CD4-positive, alpha-beta T cell (primary cell): ENCODE measurements around the gene NPBWR2. TPM values are rescaled to one million over a fixed set of nuclear protein-coding genes. Genes with fewer than 3 reads are reported as not detected.

Experiments
- ATAC-seq: fragments of 200-7000 bp; cut with Tn5 transposase; one replicate; pipeline ENCODE4 v1.10.0; 2022; ENCODE audit warnings: mild to moderate bottlenecking; ENCODE audit not compliant: poor library complexity
- CTCF ChIA-PET: fragments of 350-600 bp; sonication (Branson Sonifier 250); formaldehyde crosslinking; loops from one replicate; lab custom pipeline; 2021; ENCODE audit warnings: antibody characterized with exemption, inconsistent platforms; lab: Charles Lee
- POLR2A ChIA-PET: fragments of 350-600 bp; sonication (Branson Sonifier 250); formaldehyde crosslinking; loops from one replicate; lab custom pipeline; 2021; ENCODE audit warnings: antibody characterized with exemption, inconsistent platforms; lab: Charles Lee
- DNase-seq, 14 experiments: peaks; one replicate each; pipeline ENCODE4 v3.0.0-alpha.2; 2013 to 2020; ENCODE audit warnings: mixed read lengths in 2 of 14
- H3K27ac ChIP-seq, 2 donors: one replicate each; pipeline versions ENCODE4 v1.5.1 to v1.7.0; 2013; ENCODE audit warnings: low read length in 2 of 2, low read depth in 1 of 2, mild to moderate bottlenecking in 1 of 2
- H3K27me3 ChIP-seq, 2 experiments: 1 replicate in 1 of 2; 2 replicates in 1 of 2; pipeline versions ENCODE4 v1.6.1 to v1.7.0; 2013; ENCODE audit warnings: low read length in 2 of 2, control low read depth in 1 of 2, mild to moderate bottlenecking in 1 of 2, moderate library complexity in 1 of 2; ENCODE audit not compliant: insufficient read depth in 2 of 2, control insufficient read depth in 1 of 2
- H3K36me3 ChIP-seq: one replicate; pipeline ENCODE4 v1.6.1; 2013; ENCODE audit warnings: low read length, control low read depth; ENCODE audit not compliant: insufficient read depth
- H3K4me1 ChIP-seq: one replicate; pipeline ENCODE4 v1.6.1; 2013; ENCODE audit warnings: low read length, control low read depth; ENCODE audit not compliant: insufficient read depth
- H3K4me3 ChIP-seq: one replicate; pipeline ENCODE4 v1.5.1; 2013; ENCODE audit warnings: mild to moderate bottlenecking, low read length, moderate library complexity
- H3K9me3 ChIP-seq, 2 experiments: 1 replicate in 1 of 2; 2 replicates in 1 of 2; pipeline versions ENCODE4 v1.6.1 to v1.7.0; 2013; ENCODE audit warnings: low read length in 2 of 2, mild to moderate bottlenecking in 2 of 2, control low read depth in 1 of 2, moderate library complexity in 1 of 2; ENCODE audit not compliant: control insufficient read depth in 1 of 2, insufficient read depth in 1 of 2
- H3K27ac Mint-ChIP-seq: one replicate; pipeline ENCODE4 v1.8.0; 2020; ENCODE audit warnings: mixed read lengths
- H3K27me3 Mint-ChIP-seq: one replicate; pipeline ENCODE4 v1.8.0; 2021; ENCODE audit warnings: mixed read lengths
- H3K36me3 Mint-ChIP-seq: one replicate; pipeline ENCODE4 v1.8.0; 2021; ENCODE audit warnings: low read depth, mixed read lengths
- H3K4me1 Mint-ChIP-seq: one replicate; pipeline ENCODE4 v1.8.0; 2021; ENCODE audit warnings: low read depth, mixed read lengths
- H3K4me3 Mint-ChIP-seq: one replicate; pipeline ENCODE4 v1.8.0; 2020; ENCODE audit warnings: mild to moderate bottlenecking, mixed read lengths
- H3K9me3 Mint-ChIP-seq: one replicate; pipeline ENCODE4 v1.8.0; 2020; ENCODE audit warnings: mixed read lengths
- CTCF ChIP-seq: fragments of 200-600 bp; IDR thresholded peaks from one replicate; pipeline ENCODE4 v1.8.0; 2022; ENCODE audit warnings: antibody characterized with exemption, mild to moderate bottlenecking
- intact Hi-C, 2 experiments: fragments of 100-400 bp; cut with DNase I in 1 of 2; cut with micrococcal nuclease in 1 of 2; formaldehyde crosslinking; loops; one replicate each; pipeline versions ENCODE4 v1.15.1 to v1.9.0; 2023 to 2025; cut with DNase I, micrococcal nuclease
- total RNA-seq, 174 experiments: library from RNA in 2 of 174; stranded (reverse) in 2 of 174; gene quantifications; one replicate each; pipeline ENCODE4 v1.2.3 and lab custom pipeline; 2021 to 2026

Gene NPBWR2
- total RNA-seq, 2 experiments from 2014 or later, result 0.38 to 0.47 TPM

DNA sequence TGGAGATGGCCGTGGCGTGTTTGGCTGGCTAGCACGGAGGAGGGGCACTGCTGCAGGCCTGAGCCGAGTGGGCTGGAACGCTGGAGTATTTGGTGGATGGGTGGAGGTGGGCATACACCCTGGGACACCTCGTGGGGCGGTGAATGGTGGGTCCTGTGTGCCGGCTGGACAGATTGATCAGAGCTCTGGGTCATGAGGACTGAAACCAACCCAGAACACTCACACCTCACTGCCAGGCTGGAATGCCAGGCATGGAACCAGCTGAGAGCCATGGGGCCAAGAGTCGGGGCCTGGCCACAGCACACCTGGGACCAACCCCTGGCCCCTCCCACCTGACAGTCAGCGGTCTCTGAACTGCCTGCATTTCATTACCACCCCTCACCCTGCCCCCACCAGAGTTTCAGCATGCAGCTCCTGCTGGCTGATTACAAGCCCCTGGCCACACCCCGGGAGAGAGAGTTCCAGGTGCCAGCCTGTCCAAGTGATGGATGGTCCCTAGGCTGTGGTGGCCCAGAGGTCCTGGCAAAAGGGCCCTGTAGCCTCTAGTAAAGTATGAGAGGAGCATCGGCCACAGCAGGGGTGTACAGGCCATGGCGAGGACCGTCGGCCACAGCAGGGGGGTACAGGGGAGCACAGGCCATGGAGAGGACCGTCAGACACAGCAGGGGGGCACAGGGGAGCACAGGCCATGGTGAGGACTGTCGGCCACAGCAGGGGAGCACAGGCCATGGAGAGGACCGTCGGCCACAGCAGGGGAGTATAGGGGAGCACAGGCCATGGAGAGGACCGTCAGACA is 3.3 kb downstream of the NPBWR2 start:
- no peak overlapping the region for H3K4me3 Mint-ChIP-seq
- intact Hi-C loops, result no loop called here
- ChIA-PET POLR2A (no interaction called here), CTCF (no interaction called here)
- H3K27ac ChIP-seq, result no peak overlapping the region
- H3K27me3 Mint-ChIP-seq, result peaks cover 26% of the 10 kb centered on the region
- DNase-seq (no peak), ATAC-seq (no peak)
- H3K36me3 ChIP-seq, result no peaks in the 10 kb centered on the region
- peaks cover 23 to 24% of the 10 kb centered on the region in 2 experiments for H3K27me3 ChIP-seq
- peaks cover 5% of the 10 kb centered on the region for H3K36me3 Mint-ChIP-seq
- no peak overlapping the region for H3K27ac Mint-ChIP-seq
- H3K9me3 ChIP-seq, result no peaks in the 10 kb centered on the region
- no peak for TF ChIP-seq CTCF
- no peak overlapping the region for H3K4me3 ChIP-seq
- H3K4me1 Mint-ChIP-seq, result peaks cover 24% of the 10 kb centered on the region
- H3K9me3 Mint-ChIP-seq, result no peaks in the 10 kb centered on the region
- peaks cover 27% of the 10 kb centered on the region for H3K4me1 ChIP-seq

DNA sequence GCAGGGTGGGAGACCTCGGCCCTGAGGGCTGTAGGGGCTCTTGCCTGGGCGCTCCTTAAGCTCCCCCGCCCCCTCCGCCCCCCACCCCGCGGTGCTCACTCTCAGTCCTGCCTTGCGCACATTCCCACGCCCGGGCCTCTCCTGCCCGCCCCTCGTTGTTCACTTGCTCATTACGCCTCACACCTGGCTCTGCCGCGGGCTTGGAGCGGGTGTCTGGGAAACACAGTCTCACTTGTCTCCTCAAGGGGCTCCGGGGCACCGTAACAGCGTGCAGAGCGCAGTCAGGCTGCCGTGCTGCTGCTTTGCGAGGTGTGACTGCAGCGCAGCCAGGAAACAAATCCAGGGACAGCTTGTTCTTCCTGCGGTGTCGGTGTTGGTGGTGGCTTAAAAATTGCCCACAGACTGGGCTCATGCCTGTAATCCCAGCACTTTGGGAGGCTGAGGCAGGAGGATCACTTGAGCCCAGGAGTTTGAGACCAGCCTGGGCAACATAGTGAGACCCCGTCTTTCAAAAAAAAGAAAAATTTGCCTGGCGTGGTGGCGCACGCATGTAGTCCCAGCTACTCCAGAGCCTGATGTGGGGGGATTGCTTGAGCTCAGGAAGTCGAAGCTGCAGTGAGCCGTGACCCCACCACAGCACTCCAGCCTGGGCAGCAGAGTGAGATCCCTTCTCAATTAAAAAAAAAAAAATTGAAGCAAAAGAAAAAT is 4.6 kb downstream of the NPBWR2 start:
- Mint-ChIP-seq H3K4me1 (peaks cover 24% of the 10 kb centered on the region), H3K27ac (no peak overlapping the region), H3K4me3 (peak overlapping the region; percentile 76), H3K27me3 (peaks cover 26% of the 10 kb centered on the region), H3K9me3 (no peaks in the 10 kb centered on the region), H3K36me3 (peaks cover 5% of the 10 kb centered on the region)
- TF ChIP-seq CTCF, result no peak
- intact Hi-C loops, result loop anchor here in 1 of 2 experiments (1.0 kb wide), 1 partner anchor 18 kb away; no protein-coding TSS in a partner anchor
- Histone ChIP-seq H3K36me3 (peaks cover 6% of the 10 kb centered on the region), H3K4me3 (no peak overlapping the region), H3K27me3 (peaks cover 23 to 24% of the 10 kb centered on the region in 2 experiments), H3K27ac (no peak overlapping the region), H3K9me3 (no peaks in the 10 kb centered on the region), H3K4me1 (peaks cover 27% of the 10 kb centered on the region)
- ATAC-seq, result no peak
- CTCF ChIA-PET, result interaction anchor here (0.6 to 1.6 kb wide), 2 partner anchors 19 to 23 kb away, joined by 3 to 6 read pairs; partner anchors contain the start of genes OPRL1 and RGS19
- no peak for DNase-seq
- POLR2A ChIA-PET, result no interaction called here

- peaks cover 27% of the 10 kb centered on the region for H3K4me1 ChIP-seq
- H3K27ac ChIP-seq, result no peak overlapping the region
- peak; percentile 51 to 84 (median 62) for DNase-seq
- TF ChIP-seq CTCF, result peak; percentile 73
- H3K27ac Mint-ChIP-seq, result peak overlapping the region; percentile 90
- peak overlapping the region; percentile 36 for H3K4me3 Mint-ChIP-seq
- peaks cover 5% of the 10 kb centered on the region for H3K36me3 Mint-ChIP-seq
- H3K4me3 ChIP-seq, result peak overlapping the region; percentile 16
- H3K9me3 ChIP-seq, result no peaks in the 10 kb centered on the region
- intact Hi-C loops, result loop anchor here in 1 of 2 experiments (1.0 kb wide), 1 partner anchor 18 kb away; no protein-coding TSS in a partner anchor
- H3K9me3 Mint-ChIP-seq, result no peaks in the 10 kb centered on the region
- H3K4me1 Mint-ChIP-seq, result peaks cover 24% of the 10 kb centered on the region
- ChIA-PET CTCF (interaction anchor here (0.6 to 1.6 kb wide), 2 partner anchors 18 to 22 kb away, joined by 3 to 6 read pairs; partner anchors contain the start of genes OPRL1 and RGS19), POLR2A (no interaction called here)
- H3K27me3 ChIP-seq, result peaks cover 23 to 24% of the 10 kb centered on the region in 2 experiments
- peaks cover 26% of the 10 kb centered on the region for H3K27me3 Mint-ChIP-seq
- peak; percentile 35 for ATAC-seq
- peaks cover 6% of the 10 kb centered on the region for H3K36me3 ChIP-seq
Observed at GRCh38 chr20:64101731-64102621, 5.4 kb downstream of the NPBWR2 start.
